ENCODE data around the gene SLC25A38. TPM values are rescaled to one million over a fixed set of nuclear protein-coding genes. Genes with fewer than 3 reads are reported as not detected.

Gene SLC25A38
- total RNA-seq, 1 donor from 2014 or later, result 37.5 TPM

DNA sequence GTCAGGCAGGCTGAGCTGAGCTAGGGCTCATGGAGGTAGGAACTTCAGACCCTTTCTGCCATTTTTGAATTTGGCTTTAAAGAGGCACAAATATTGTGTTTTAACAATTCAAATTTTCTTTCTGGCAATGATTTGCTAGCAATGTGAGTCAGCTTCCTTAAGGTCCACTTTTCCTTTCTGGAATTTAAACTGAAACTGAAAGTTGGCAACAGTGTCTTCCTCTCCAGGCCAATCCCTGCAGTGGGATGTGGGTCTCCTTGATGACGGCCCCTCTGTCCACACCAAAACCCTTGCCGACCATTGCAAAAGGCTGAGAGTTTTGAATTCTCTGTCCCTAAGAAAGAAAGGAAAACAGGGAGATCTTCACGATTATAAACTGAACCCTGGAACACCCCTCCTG, 50.5 kb downstream of the SLC25A38 start:
- H3K27ac Mint-ChIP-seq, result no peak overlapping the region

GRCh38 chr3:39434574-39434973, 51.4 kb downstream of the SLC25A38 start:
- no peak for DNase-seq (ENCODE audit: low spot score)
- H3K4me1 Mint-ChIP-seq (ENCODE audit: low read depth), result no peaks in the 10 kb centered on the region
- no peaks in the 10 kb centered on the region for H3K36me3 Mint-ChIP-seq (ENCODE audit: low read depth)
- no peak overlapping the region for H3K27ac Mint-ChIP-seq
- H3K4me3 Mint-ChIP-seq (ENCODE audit: low read depth), result no peak overlapping the region
- intact Hi-C loops (cut with micrococcal nuclease), result no loop called here
- H3K9me3 Mint-ChIP-seq, result no peaks in the 10 kb centered on the region
- H3K27me3 Mint-ChIP-seq (ENCODE audit: low read depth), result peaks cover 4% of the 10 kb centered on the region

More for the DNA sequence above, 50.5 kb downstream of the SLC25A38 start:
- intact Hi-C loops (cut with micrococcal nuclease), result no loop called here
- Mint-ChIP-seq H3K4me1 (ENCODE audit: low read depth) (no peaks in the 10 kb centered on the region), H3K27me3 (ENCODE audit: low read depth) (peaks cover 4% of the 10 kb centered on the region), H3K4me3 (ENCODE audit: low read depth) (no peak overlapping the region), H3K36me3 (ENCODE audit: low read depth) (no peaks in the 10 kb centered on the region), H3K9me3 (no peaks in the 10 kb centered on the region)
- DNase-seq (ENCODE audit: low spot score), result no peak

GRCh38 chr3:39435006-39435748, 52.0 kb downstream of the SLC25A38 start:
- intact Hi-C loops (cut with micrococcal nuclease), result no loop called here
- Mint-ChIP-seq H3K36me3 (ENCODE audit: low read depth) (no peaks in the 10 kb centered on the region), H3K4me1 (ENCODE audit: low read depth) (no peaks in the 10 kb centered on the region), H3K4me3 (ENCODE audit: low read depth) (no peak overlapping the region), H3K27me3 (ENCODE audit: low read depth) (peaks cover under 1% of the 10 kb centered on the region), H3K9me3 (no peaks in the 10 kb centered on the region), H3K27ac (no peak overlapping the region)
- no peak for DNase-seq (ENCODE audit: low spot score)

DNA sequence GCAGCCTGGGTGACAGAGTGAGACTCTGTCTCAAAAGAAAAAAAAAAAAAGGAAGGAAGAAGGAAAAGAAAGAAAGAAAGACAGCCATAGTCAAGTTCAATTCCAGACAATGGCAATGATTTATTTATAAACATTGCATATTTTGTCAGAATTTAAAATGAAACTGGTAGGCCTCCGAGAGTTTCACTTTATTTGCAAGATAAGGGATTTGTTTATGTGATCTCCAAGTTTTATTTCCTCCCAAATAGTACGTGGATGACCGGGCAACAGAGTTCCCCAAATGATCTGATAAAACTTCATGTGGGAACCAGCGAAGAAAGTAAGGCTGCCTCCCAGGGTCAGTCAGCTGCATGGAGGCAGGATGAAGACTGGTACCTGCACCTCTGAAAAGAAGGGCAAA, 55.7 kb downstream of the SLC25A38 start:
- Mint-ChIP-seq H3K27ac (no peak overlapping the region), H3K36me3 (ENCODE audit: low read depth) (no peaks in the 10 kb centered on the region), H3K4me1 (ENCODE audit: low read depth) (no peaks in the 10 kb centered on the region), H3K9me3 (no peaks in the 10 kb centered on the region), H3K4me3 (ENCODE audit: low read depth) (no peak overlapping the region), H3K27me3 (ENCODE audit: low read depth) (no peaks in the 10 kb centered on the region)
- no peak for DNase-seq (ENCODE audit: low spot score)
- intact Hi-C loops (cut with micrococcal nuclease), result no loop called here

DNA sequence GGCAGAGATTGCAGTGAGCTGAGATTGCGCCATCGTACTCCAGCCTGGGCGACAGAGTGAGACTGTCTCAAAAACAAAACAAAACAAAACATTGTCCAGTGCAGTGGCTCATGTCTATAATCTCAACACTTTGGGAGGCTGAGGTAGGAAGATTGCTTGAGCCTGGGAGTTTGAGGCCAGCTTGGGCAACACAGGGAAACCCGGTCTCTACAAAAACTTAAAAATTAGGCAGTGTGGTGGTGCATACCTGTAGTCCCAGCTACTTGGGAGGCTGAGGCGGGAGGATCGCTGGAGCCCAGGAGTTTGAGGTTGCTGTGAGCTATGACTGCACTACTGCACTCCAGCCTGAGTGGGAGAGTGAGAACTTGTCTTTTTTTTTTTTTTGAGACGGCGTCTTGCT, 57.1 kb downstream of the SLC25A38 start:
- no peak for DNase-seq (ENCODE audit: low spot score)

DNA sequence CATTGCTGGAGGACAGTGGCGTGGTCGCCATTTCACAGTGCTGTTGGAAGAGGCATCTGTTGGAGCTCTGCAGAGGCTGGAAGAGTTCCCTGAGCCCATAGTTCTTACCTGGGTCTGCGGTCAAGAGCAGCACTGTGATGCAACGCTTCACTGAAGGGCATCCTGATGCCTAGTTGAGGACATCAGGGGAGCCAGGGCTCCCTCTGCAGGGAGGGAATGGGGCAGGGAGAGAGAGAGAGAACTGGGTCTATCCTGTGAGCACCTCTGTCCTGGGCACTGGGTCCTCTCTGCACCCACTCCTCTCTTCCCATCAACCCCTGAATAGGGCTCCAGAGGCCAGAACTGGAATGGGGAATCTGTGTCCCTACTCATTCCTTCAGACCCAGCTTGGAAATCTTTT, 60.4 kb downstream of the SLC25A38 start:
- Mint-ChIP-seq H3K4me3 (ENCODE audit: low read depth) (no peak overlapping the region), H3K27ac (no peak overlapping the region), H3K9me3 (no peaks in the 10 kb centered on the region), H3K27me3 (ENCODE audit: low read depth) (peaks cover 9% of the 10 kb centered on the region), H3K36me3 (ENCODE audit: low read depth) (no peaks in the 10 kb centered on the region), H3K4me1 (ENCODE audit: low read depth) (peaks cover 2% of the 10 kb centered on the region)
- intact Hi-C loops (cut with micrococcal nuclease), result loop anchor here (10.0 kb wide), 1 partner anchor 551 kb away; no protein-coding TSS in a partner anchor
- no peak for DNase-seq (ENCODE audit: low spot score)

More for the DNA sequence above, 57.1 kb downstream of the SLC25A38 start:
- Mint-ChIP-seq H3K9me3 (no peaks in the 10 kb centered on the region), H3K27ac (no peak overlapping the region), H3K27me3 (ENCODE audit: low read depth) (peaks cover 5% of the 10 kb centered on the region), H3K36me3 (ENCODE audit: low read depth) (no peaks in the 10 kb centered on the region), H3K4me1 (ENCODE audit: low read depth) (no peaks in the 10 kb centered on the region), H3K4me3 (ENCODE audit: low read depth) (no peak overlapping the region)
- intact Hi-C loops (cut with micrococcal nuclease), result loop anchor here (10.0 kb wide), 1 partner anchor 554 kb away; no protein-coding TSS in a partner anchor

DNA sequence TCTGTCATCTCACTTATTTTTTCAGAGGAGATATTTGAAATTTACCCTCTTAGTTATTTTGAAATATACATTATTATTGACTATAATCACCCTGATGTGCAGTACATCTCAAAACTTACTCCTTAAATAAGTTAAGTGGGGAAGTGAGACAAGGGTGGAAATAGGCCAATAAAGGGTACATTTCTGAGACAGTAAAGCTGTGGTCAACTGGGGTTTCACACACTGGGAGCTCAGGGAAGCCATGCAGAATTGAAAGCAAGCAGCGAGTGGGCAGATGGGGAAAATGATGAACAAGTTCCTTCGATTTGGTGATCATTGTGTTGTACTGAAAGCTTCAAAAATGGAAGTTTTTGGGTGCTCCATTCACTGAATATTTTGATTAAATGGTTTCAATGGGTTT, 62.8 kb downstream of the SLC25A38 start:
- intact Hi-C loops (cut with micrococcal nuclease), result loop anchor here (10.0 kb wide), 1 partner anchor 549 kb away; no protein-coding TSS in a partner anchor
- Mint-ChIP-seq H3K4me1 (ENCODE audit: low read depth) (peaks cover 2% of the 10 kb centered on the region), H3K36me3 (ENCODE audit: low read depth) (no peaks in the 10 kb centered on the region), H3K9me3 (no peaks in the 10 kb centered on the region), H3K4me3 (ENCODE audit: low read depth) (no peak overlapping the region), H3K27me3 (ENCODE audit: low read depth) (peaks cover 10% of the 10 kb centered on the region), H3K27ac (no peak overlapping the region)
- no peak for DNase-seq (ENCODE audit: low spot score)

- no peaks in the 10 kb centered on the region for H3K36me3 Mint-ChIP-seq (ENCODE audit: low read depth)
- DNase-seq (ENCODE audit: low spot score), result no peak
- peaks cover 2% of the 10 kb centered on the region for H3K4me1 Mint-ChIP-seq (ENCODE audit: low read depth)
- H3K9me3 Mint-ChIP-seq, result no peaks in the 10 kb centered on the region
- H3K4me3 Mint-ChIP-seq (ENCODE audit: low read depth), result no peak overlapping the region
- intact Hi-C loops (cut with micrococcal nuclease), result loop anchor here (10.0 kb wide), 1 partner anchor 548 kb away; no protein-coding TSS in a partner anchor
- H3K27me3 Mint-ChIP-seq (ENCODE audit: low read depth), result peaks cover 12% of the 10 kb centered on the region
- H3K27ac Mint-ChIP-seq, result no peak overlapping the region
Observed at GRCh38 chr3:39446444-39446843, 63.3 kb downstream of the SLC25A38 start.

Other genes with a start within 250 kb of the SLC25A38 start
- 54.0 and 55.4 TPM in 2 replicates for gene CSRNP1, start 229.8 kb upstream of the SLC25A38 start, total RNA-seq
- 4.3 and 4.7 TPM in 2 replicates for gene XIRP1, start 190.8 kb upstream of the SLC25A38 start, total RNA-seq
- 0.48 and 0.52 TPM in 2 replicates for gene CX3CR1, start 103.3 kb upstream of the SLC25A38 start, total RNA-seq
- gene CCR8, start 53.7 kb upstream of the SLC25A38 start, total RNA-seq, result 11.3 and 12.2 TPM in 2 replicates
- gene RPSA, start 23.4 kb downstream of the SLC25A38 start, total RNA-seq, result 2,053 and 2,074 TPM in 2 replicates
- gene MOBP, start 84.3 kb downstream of the SLC25A38 start, total RNA-seq, result 0.14 TPM in 1 of 2 replicates, not detected in the other

Measured in activated T-helper 2 cell treated with anti-CD3 and anti-CD28 coated beads, Interferon-gamma antibody, Interleukin-2, Interleukin-4, amounts not matched to agents 10 μg/mL and 5 μg/mL and 100 μg/mL, durations not matched to agents 14 hours and 24 hours and 36 hours (primary cell).